ENCODE data around the gene FITM1.

FITM1 gene

GRCh38 chr14:24146978-24147760 lies 16.7 kb downstream of the FITM1 start, which contains the start of gene RNF31:
TSS of gene RNF31 (plus strand) at chr14:24147498. CDS start at chr14:24147699, 201 bp downstream.
- peak within 1 kb of the TSS; percentile 97 for H3K4me3 ChIP-seq (ENCODE audit: low read length)
- peak; percentile 98 for DNase-seq (ENCODE audit: low read depth)
- TF ChIP-seq CTCF (conservative IDR thresholded peaks at IDR 0.05; ENCODE audit: low read length), result no peak

GRCh38 chr14:24147761-24148428 lies 17.4 kb downstream of the FITM1 start:
- no peak for TF ChIP-seq CTCF (conservative IDR thresholded peaks at IDR 0.05; ENCODE audit: low read length)
- peak overlapping the region; percentile 97 for H3K4me3 ChIP-seq (ENCODE audit: low read length)
- DNase-seq (ENCODE audit: low read depth), result no peak

GRCh38 chr14:24149302-24149969 lies 19.0 kb downstream of the FITM1 start:
- DNase-seq (ENCODE audit: low read depth), result no peak
- H3K4me3 ChIP-seq (ENCODE audit: low read length), result no peak overlapping the region
- no peak for TF ChIP-seq CTCF (conservative IDR thresholded peaks at IDR 0.05; ENCODE audit: low read length)

- no peak overlapping the region for H3K4me3 ChIP-seq (ENCODE audit: low read length)
- no peak for DNase-seq (ENCODE audit: low read depth)
- TF ChIP-seq CTCF (conservative IDR thresholded peaks at IDR 0.05; ENCODE audit: low read length), result no peak
Measured at GRCh38 chr14:24150061-24150460, 19.6 kb downstream of the FITM1 start.

- H3K4me3 ChIP-seq (ENCODE audit: low read length), result no peak overlapping the region
- no peak for TF ChIP-seq CTCF (conservative IDR thresholded peaks at IDR 0.05; ENCODE audit: low read length)
- no peak for DNase-seq (ENCODE audit: low read depth)
Measured at GRCh38 chr14:24150567-24150966, 20.1 kb downstream of the FITM1 start.

GRCh38 chr14:24150993-24151392 lies 20.5 kb downstream of the FITM1 start:
- H3K4me3 ChIP-seq (ENCODE audit: low read length), result no peak overlapping the region
- no peak for TF ChIP-seq CTCF (conservative IDR thresholded peaks at IDR 0.05; ENCODE audit: low read length)
- no peak for DNase-seq (ENCODE audit: low read depth)

Measured in AG10803 (cell line).